SW480 (cell line): ENCODE measurements around the gene ITGB1BP1.

Source experiments
- DNase-seq: peaks from one replicate; pipeline ENCODE4 v3.0.0-alpha.2; 2016; ENCODE audit warnings: low spot score

ITGB1BP1 gene, protein sequence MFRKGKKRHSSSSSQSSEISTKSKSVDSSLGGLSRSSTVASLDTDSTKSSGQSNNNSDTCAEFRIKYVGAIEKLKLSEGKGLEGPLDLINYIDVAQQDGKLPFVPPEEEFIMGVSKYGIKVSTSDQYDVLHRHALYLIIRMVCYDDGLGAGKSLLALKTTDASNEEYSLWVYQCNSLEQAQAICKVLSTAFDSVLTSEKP

GRCh38 chr2:9423100-9423921, at the start of gene ITGB1BP1, which contains the start of gene CPSF3:
ITGB1BP1 (minus strand) TSS chr2:9423528; CDS start chr2:9418697, 4,831 bp downstream.
CPSF3 (plus strand) TSS chr2:9423654; CDS start chr2:9423774, 120 bp downstream.
- peak; percentile 97 for DNase-seq

- no peak for DNase-seq
Observed at GRCh38 chr2:9472511-9472910, 49.2 kb upstream of the ITGB1BP1 start.

GRCh38 chr2:9471206-9471605, 47.9 kb upstream of the ITGB1BP1 start:
- no peak for DNase-seq

- DNase-seq = no peak
Observed at GRCh38 chr2:9467687-9468086, 44.4 kb upstream of the ITGB1BP1 start.

DNA sequence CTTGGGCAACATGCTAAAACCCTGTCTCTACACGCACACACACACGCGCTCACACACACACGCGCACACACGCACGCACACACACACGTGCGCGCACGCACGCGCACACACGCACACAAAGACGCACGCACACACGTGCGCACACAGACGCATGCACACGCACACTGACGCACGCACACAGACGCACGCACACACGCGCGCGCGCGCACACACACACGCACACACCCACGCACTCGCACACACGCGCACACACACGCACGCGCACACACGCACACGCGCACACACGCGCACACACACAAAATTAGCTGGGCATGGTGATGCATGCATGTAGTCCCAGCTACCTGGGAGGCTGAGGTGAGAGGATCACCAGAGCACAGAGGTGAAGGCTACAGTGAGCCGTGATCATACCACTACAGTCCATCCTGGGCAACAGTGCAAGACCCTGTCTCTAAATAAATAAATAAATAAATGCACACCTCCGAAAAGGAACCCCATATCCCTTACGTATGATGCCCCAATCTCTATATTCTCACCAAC, 42.9 kb upstream of the ITGB1BP1 start:
- no peak for DNase-seq

- DNase-seq = no peak
Observed at GRCh38 chr2:9465170-9465569, 41.8 kb upstream of the ITGB1BP1 start.

DNA sequence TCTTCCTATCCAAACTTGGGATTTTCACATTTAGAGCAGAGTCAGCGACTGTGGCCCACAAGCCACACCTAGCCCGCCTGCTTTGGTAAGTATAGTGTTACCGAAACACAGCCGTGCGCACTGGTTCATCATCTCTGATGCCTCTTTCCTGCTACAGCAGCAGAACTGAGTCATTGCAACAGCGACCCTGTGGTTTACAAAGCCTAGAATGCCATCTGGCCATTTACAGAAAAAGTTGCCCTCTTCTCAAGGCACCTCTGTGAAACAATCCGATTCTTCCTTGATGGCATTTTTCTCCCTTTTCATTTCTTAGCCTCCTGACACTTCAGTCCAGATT, 40.3 kb upstream of the ITGB1BP1 start:
- DNase-seq = no peak

DNA sequence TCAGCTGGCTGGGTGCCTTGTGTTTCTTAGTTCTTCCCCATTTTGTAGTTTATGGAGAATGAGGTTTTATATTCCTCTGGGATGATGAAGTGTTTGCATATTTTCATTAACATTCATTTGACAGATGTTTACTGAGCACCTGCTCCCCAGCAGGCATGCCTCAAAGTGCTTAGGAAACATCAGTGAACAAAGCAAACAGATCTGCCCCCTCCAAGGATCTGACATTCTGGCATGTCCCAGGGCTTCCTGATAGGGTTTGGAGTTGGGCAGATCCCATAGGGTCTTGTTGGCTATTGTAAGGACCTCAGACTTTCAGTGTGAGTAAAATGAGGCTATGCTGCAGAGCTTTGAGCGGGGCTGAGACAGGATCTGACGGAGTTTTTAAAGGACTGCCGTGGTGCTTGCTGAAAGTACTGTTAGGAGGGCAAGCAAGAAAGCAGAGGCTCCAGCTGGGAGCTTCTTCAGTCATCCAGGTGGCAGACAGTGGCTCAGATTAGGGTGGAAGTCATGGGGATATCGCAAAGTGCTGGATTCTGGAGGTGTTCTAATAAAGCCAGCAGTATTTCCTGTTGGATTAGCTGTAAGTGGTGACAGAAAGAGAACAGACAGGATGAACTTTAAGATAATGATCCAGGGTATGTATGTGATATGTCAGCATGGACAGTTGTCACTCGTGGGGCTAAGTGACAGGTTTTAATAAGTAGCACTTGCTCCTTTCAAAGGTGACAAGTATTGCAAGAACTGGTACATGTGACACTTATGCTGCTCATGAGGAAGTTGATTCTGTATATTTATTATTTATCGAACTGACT, 39.8 kb upstream of the ITGB1BP1 start:
- no peak for DNase-seq

- DNase-seq = no peak
Observed at GRCh38 chr2:9462313-9462712, 39.0 kb upstream of the ITGB1BP1 start.

DNA sequence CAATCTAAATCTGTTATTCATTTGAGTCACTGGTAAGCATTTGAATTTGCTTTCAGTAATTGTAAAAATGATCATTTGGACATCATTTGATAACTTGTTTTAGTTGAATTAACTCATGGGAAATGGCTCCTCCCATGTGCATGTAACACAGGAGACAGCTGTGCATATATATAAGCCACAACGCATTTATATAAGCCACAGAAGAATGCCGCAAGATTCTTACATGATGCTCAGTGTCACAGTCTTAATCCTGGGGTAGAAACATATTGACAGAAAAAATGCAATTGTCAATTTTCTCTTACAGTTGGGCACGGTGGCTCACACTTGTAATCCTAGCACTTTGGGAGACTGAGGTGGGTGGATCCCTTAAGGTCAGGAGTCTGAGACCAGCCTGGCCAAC, 37.8 kb upstream of the ITGB1BP1 start:
- DNase-seq = no peak

GRCh38 chr2:9460441-9461017, 37.2 kb upstream of the ITGB1BP1 start:
- no peak for DNase-seq

GRCh38 chr2:9451231-9451630, 27.9 kb upstream of the ITGB1BP1 start:
- no peak for DNase-seq

GRCh38 chr2:9445089-9445488, 21.8 kb upstream of the ITGB1BP1 start:
- no peak for DNase-seq

DNA sequence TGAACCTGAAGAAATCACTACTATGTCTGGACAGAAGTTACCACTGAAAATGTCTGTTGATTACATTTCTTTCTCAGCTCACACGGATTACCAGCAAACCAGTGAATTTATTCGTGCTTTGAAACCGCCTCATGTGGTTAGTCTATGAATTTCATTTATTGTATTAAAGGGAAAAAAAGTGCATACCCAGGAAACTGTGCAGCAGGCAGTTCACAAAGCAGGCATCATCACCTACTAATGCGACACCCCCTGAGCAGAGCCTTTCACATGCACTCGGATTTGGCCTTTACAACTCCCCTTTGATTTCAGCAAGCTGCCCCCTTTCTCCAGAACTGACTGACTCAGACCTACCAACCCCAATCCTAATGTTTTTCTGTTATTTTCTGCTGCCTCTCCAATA, 20.2 kb upstream of the ITGB1BP1 start:
- DNase-seq = no peak

GRCh38 chr2:9441556-9441955, 18.2 kb upstream of the ITGB1BP1 start:
- DNase-seq = no peak

GRCh38 chr2:9440058-9440727, 16.9 kb upstream of the ITGB1BP1 start:
- DNase-seq = no peak

GRCh38 chr2:9439536-9439935, 16.2 kb upstream of the ITGB1BP1 start:
- DNase-seq = no peak

- no peak for DNase-seq
Observed at GRCh38 chr2:9434489-9434888, 11.2 kb upstream of the ITGB1BP1 start.

- no peak for DNase-seq
Observed at GRCh38 chr2:9430316-9431293, 7.3 kb upstream of the ITGB1BP1 start.

DNA sequence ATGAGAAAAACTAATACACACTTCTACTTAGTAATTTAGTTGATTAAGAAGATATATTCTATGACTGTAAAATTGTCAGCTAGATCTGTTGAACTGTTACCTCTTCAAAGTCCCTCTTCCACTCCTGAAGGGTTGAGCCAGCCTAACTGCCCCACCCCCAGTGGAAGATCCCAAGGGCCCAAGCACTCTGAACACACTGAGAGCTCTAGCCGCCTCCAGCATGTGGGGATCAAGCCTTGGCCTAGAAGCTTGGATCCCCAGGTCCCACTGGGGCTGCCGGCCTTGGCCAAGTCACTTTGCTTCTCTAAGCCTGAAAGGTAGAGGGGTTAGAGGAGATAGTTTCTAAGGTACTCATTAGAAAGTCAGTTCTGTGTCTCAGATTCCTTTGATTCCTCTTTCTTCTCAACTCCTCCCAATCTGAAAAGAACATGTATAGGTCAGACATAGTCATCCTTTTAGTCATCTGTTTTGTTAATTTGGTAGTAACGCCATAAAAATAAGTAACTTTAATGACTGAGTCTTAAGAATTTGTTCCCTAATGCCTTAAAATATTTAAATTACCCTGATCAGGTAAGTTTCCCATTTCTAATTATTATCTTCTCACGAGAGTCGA, 5.7 kb upstream of the ITGB1BP1 start:
- no peak for DNase-seq
